ENCODE data around the gene RILPL2.
A peak's percentile ranks its signal among the peaks of the same experiment; 100 is the strongest.
"Not testable (repeated sequence)": the region's sequence is repeated elsewhere in the genome, so short reads cannot be mapped to it uniquely, and the experiment has no call there.

The RILPL2 gene

GRCh38 chr12:123449249-123449733 is 12.8 kb upstream of the RILPL2 start:
- H3K79me2 ChIP-seq (ENCODE audit: control insufficient read depth, insufficient read depth, low read length, unreplicated experiment) = no peaks in the 10 kb centered on the region
- H3K27me3 ChIP-seq (ENCODE audit: insufficient read depth, low read length) = no peaks in the 10 kb centered on the region
- H2AFZ ChIP-seq (ENCODE audit: low read length, unreplicated experiment) = no peak overlapping the region
- no peak overlapping the region for H3K4me3 ChIP-seq (ENCODE audit: low read depth, low read length)
- peaks cover 20% of the 10 kb centered on the region for H3K4me1 ChIP-seq (ENCODE audit: control insufficient read depth, insufficient read depth, low read length, unreplicated experiment)
- no peaks in the 10 kb centered on the region for H3K36me3 ChIP-seq (ENCODE audit: insufficient read depth, low read length)
- no peak overlapping the region for H3K27ac ChIP-seq (ENCODE audit: low read depth, low read length)

- Histone ChIP-seq H3K79me2 (ENCODE audit: control insufficient read depth, insufficient read depth, low read length, unreplicated experiment) (no peaks in the 10 kb centered on the region), H3K4me3 (ENCODE audit: low read depth, low read length) (no peak overlapping the region), H3K36me3 (ENCODE audit: insufficient read depth, low read length) (no peaks in the 10 kb centered on the region), H3K4me1 (ENCODE audit: control insufficient read depth, insufficient read depth, low read length, unreplicated experiment) (peaks cover 20% of the 10 kb centered on the region), H3K27me3 (ENCODE audit: insufficient read depth, low read length) (no peaks in the 10 kb centered on the region), H2AFZ (ENCODE audit: low read length, unreplicated experiment) (peak overlapping the region; percentile 88), H3K27ac (ENCODE audit: low read depth, low read length) (peak overlapping the region; percentile 91)
These were observed 9.8 kb upstream of the RILPL2 start for GRCh38 chr12:123446333-123446713.

- H3K27me3 ChIP-seq (ENCODE audit: insufficient read depth, low read length) = no peaks in the 10 kb centered on the region
- H3K4me3 ChIP-seq (ENCODE audit: low read depth, low read length) = peak overlapping the region; percentile 29; the same call in 1 of the 2 replicates
- H3K27ac ChIP-seq (ENCODE audit: low read depth, low read length) = peak overlapping the region; percentile 91
- H3K79me2 ChIP-seq (ENCODE audit: control insufficient read depth, insufficient read depth, low read length, unreplicated experiment) = no peaks in the 10 kb centered on the region
- peaks cover 20% of the 10 kb centered on the region for H3K4me1 ChIP-seq (ENCODE audit: control insufficient read depth, insufficient read depth, low read length, unreplicated experiment)
- no peaks in the 10 kb centered on the region for H3K36me3 ChIP-seq (ENCODE audit: insufficient read depth, low read length)
- H2AFZ ChIP-seq (ENCODE audit: low read length, unreplicated experiment) = peak overlapping the region; percentile 88
These were observed 9.2 kb upstream of the RILPL2 start for GRCh38 chr12:123445388-123446332.

GRCh38 chr12:123444092-123445026 is 7.9 kb upstream of the RILPL2 start:
- no peak overlapping the region for H2AFZ ChIP-seq (ENCODE audit: low read length, unreplicated experiment)
- no peak overlapping the region for H3K4me3 ChIP-seq (ENCODE audit: low read depth, low read length)
- H3K4me1 ChIP-seq (ENCODE audit: control insufficient read depth, insufficient read depth, low read length, unreplicated experiment) = peaks cover 20% of the 10 kb centered on the region
- no peaks in the 10 kb centered on the region for H3K79me2 ChIP-seq (ENCODE audit: control insufficient read depth, insufficient read depth, low read length, unreplicated experiment)
- H3K27ac ChIP-seq (ENCODE audit: low read depth, low read length) = peak overlapping the region; percentile 91
- H3K27me3 ChIP-seq (ENCODE audit: insufficient read depth, low read length) = no peaks in the 10 kb centered on the region
- no peaks in the 10 kb centered on the region for H3K36me3 ChIP-seq (ENCODE audit: insufficient read depth, low read length)

GRCh38 chr12:123442774-123443173 is 6.3 kb upstream of the RILPL2 start:
- Histone ChIP-seq H3K4me1 (ENCODE audit: control insufficient read depth, insufficient read depth, low read length, unreplicated experiment) (peaks cover 20% of the 10 kb centered on the region), H3K27me3 (ENCODE audit: insufficient read depth, low read length) (no peaks in the 10 kb centered on the region), H3K79me2 (ENCODE audit: control insufficient read depth, insufficient read depth, low read length, unreplicated experiment) (no peaks in the 10 kb centered on the region), H2AFZ (ENCODE audit: low read length, unreplicated experiment) (no peak overlapping the region), H3K27ac (ENCODE audit: low read depth, low read length) (no peak overlapping the region), H3K4me3 (ENCODE audit: low read depth, low read length) (no peak overlapping the region), H3K36me3 (ENCODE audit: insufficient read depth, low read length) (no peaks in the 10 kb centered on the region)

- Histone ChIP-seq H3K4me3 (ENCODE audit: low read depth, low read length) (no peak overlapping the region), H3K79me2 (ENCODE audit: control insufficient read depth, insufficient read depth, low read length, unreplicated experiment) (no peaks in the 10 kb centered on the region), H3K27me3 (ENCODE audit: insufficient read depth, low read length) (no peaks in the 10 kb centered on the region), H3K4me1 (ENCODE audit: control insufficient read depth, insufficient read depth, low read length, unreplicated experiment) (peaks cover 20% of the 10 kb centered on the region), H2AFZ (ENCODE audit: low read length, unreplicated experiment) (no peak overlapping the region), H3K36me3 (ENCODE audit: insufficient read depth, low read length) (no peaks in the 10 kb centered on the region), H3K27ac (ENCODE audit: low read depth, low read length) (no peak overlapping the region)
These were observed 5.2 kb upstream of the RILPL2 start for GRCh38 chr12:123441523-123442164.

- Histone ChIP-seq H3K36me3 (ENCODE audit: insufficient read depth, low read length) (no peaks in the 10 kb centered on the region), H3K27me3 (ENCODE audit: insufficient read depth, low read length) (no peaks in the 10 kb centered on the region), H3K79me2 (ENCODE audit: control insufficient read depth, insufficient read depth, low read length, unreplicated experiment) (peaks cover 20% of the 10 kb centered on the region), H3K4me1 (ENCODE audit: control insufficient read depth, insufficient read depth, low read length, unreplicated experiment) (peaks cover 8% of the 10 kb centered on the region), H3K27ac (ENCODE audit: low read depth, low read length) (peak overlapping the region; percentile 57; the same call in 1 of the 2 replicates), H2AFZ (ENCODE audit: low read length, unreplicated experiment) (peak overlapping the region; percentile 52), H3K4me3 (ENCODE audit: low read depth, low read length) (peak overlapping the region; percentile 83)
These were observed 858 bp downstream of the RILPL2 start for GRCh38 chr12:123435636-123436016.

GRCh38 chr12:123433615-123434014 is 2.9 kb downstream of the RILPL2 start:
- H3K27ac ChIP-seq (ENCODE audit: low read depth, low read length) = no peak overlapping the region
- H3K4me1 ChIP-seq (ENCODE audit: control insufficient read depth, insufficient read depth, low read length, unreplicated experiment) = peaks cover 8% of the 10 kb centered on the region
- H3K27me3 ChIP-seq (ENCODE audit: insufficient read depth, low read length) = no peaks in the 10 kb centered on the region
- H2AFZ ChIP-seq (ENCODE audit: low read length, unreplicated experiment) = no peak overlapping the region
- no peak overlapping the region for H3K4me3 ChIP-seq (ENCODE audit: low read depth, low read length)
- H3K79me2 ChIP-seq (ENCODE audit: control insufficient read depth, insufficient read depth, low read length, unreplicated experiment) = peaks cover 20% of the 10 kb centered on the region
- no peaks in the 10 kb centered on the region for H3K36me3 ChIP-seq (ENCODE audit: insufficient read depth, low read length)

- not testable (repeated sequence) for H2AFZ ChIP-seq (ENCODE audit: low read length, unreplicated experiment); H3K4me1 ChIP-seq (ENCODE audit: control insufficient read depth, insufficient read depth, low read length, unreplicated experiment); H3K4me3 ChIP-seq (ENCODE audit: low read depth, low read length); H3K36me3 ChIP-seq (ENCODE audit: insufficient read depth, low read length); H3K27ac ChIP-seq (ENCODE audit: low read depth, low read length); H3K27me3 ChIP-seq (ENCODE audit: insufficient read depth, low read length)
- peaks cover 20% of the 10 kb centered on the region for H3K79me2 ChIP-seq (ENCODE audit: control insufficient read depth, insufficient read depth, low read length, unreplicated experiment)
These were observed 4.3 kb downstream of the RILPL2 start for GRCh38 chr12:123431951-123432817.

Data from ACC112 (cell line).